Stromal cell of bone marrow (primary cell): ENCODE measurements around the gene NTSR1.

Source experiments
- DNase-seq: peaks from one replicate; pipeline ENCODE4 v3.0.0-alpha.2; 2012; ENCODE audit warnings: low read depth

NTSR1 gene

GRCh38 chr20:62787321-62787720, 78.7 kb downstream of the NTSR1 start:
- no peak for DNase-seq

GRCh38 chr20:62787866-62788265, 79.2 kb downstream of the NTSR1 start:
- no peak for DNase-seq

- DNase-seq = no peak
Measured at GRCh38 chr20:62788607-62789006, 80.0 kb downstream of the NTSR1 start.

- no peak for DNase-seq
Measured at GRCh38 chr20:62790075-62790474, 81.4 kb downstream of the NTSR1 start.

DNA sequence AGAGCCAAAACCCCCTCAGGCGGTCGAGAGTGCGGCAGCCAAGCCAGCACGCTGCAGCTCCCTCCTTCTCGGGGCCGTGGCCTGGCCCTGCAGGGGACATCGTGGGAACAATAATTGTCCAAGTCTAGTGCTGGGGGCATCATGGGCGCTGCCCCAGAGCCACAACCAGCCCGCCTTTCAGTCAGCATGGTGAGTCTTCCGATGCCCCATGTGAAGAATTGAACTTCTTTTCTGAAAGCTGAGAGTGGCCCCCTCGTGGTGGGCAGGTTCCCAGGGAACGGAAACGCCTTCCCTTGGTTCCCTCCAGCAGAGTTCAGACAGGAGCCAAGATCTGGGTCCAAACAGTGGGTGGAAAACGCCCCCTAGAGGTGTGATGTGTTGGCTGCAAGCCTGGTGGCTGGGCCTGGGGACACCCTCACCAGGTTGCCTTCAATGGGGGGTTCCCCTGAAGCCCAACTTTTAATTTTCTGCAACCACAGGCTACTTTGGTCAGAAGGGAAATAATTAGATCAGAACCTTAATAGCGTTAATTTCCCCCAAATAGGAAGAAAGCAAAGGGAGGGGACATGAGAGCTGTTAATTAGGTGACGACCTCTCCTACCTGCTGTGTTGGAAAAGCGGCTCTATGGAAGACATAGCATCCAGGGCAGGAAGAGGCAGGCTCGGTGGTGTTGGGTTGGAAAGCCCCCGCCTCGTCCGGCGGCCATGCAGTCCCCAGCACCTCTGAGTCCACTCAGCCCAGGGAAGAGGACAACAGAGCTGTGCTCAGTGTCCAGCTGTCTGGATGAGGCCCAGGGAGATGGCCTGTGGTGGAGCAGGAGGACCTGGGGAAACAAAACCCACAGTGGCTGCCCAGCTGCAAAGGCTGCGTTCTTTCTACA, 82.9 kb downstream of the NTSR1 start:
- DNase-seq = peak; percentile 74

- DNase-seq = no peak
Measured at GRCh38 chr20:62792182-62792939, 83.7 kb downstream of the NTSR1 start.

DNA sequence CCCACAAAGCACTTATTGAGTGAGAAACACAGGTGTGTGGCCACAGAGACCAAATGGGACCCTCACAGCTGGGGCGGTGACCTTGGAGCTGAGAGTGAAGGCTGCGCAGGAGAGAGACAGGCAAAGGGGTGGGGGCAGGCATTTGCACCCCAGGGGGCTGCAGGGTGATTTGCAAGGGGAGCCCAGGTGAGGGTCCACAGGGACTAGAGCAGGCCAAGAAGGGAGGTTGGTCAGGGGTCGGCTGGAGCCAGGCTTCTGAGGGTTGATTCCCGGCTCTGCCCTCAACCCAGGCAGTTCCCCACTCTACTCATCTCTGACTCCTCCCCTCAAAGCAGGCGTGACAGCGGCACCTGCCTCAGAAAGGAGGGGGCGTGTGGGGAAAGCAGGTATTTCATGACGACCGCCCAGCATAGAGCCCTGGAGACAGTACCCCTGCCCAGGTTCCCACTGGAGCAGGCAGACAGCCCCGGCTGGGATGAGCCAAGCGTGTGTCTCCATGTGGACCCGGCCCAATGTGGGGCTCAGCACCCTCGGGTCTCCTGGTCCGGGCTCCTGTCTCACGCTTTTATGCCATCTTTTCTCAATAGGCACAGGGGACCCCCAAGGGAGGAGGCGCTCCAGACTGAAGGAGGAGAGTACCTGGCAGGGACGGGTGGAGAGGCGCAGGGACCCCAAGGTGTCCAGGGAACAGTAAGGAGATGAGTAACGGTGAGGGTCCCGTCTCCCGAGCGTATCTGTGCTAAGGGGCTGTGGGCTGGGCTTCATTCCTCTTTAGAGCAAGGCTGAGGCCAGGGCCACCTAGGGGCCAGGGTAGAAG, 84.5 kb downstream of the NTSR1 start:
- no peak for DNase-seq

- DNase-seq = no peak
Measured at GRCh38 chr20:62793757-62794006, 85.0 kb downstream of the NTSR1 start.

DNA sequence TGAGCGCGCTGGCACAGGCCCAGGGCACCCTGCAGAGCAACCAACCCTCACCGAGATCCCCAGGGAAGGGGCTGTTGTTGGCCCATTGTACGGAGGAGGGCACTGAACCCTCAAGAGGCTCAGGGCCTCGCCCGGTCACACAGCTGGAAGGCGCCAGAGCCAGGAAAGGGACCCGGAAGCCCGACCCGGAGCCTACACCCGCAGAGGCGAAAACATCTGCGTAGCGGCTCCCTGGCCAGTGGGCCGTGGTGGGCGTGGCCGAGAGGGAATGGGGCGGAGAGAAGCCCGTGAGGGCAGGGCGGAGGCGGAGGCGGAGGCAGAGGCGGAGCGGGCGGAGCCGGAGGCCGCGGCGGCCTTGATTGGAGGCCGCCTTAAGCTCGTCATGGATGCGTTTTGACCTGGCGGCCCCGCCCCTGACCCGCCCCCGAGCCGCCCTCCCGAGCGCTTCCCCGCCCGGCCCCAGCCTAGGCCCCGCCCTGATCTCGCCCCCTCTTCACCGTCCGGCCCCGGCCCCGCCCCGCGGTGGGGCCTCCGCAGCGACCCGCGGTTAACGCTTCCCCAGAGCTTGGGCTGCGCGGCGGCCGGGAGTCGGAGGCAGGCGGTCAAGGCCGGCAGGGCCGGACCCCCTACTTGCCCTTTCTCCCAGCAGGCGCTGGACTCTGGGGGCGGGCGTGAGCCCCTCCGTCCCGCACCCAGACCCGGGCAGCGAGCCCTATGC, 85.5 kb downstream of the NTSR1 start:
- DNase-seq = peak; percentile 90

GRCh38 chr20:62795023-62795761, 86.6 kb downstream of the NTSR1 start:
- no peak for DNase-seq

GRCh38 chr20:62796699-62797491, 88.3 kb downstream of the NTSR1 start:
- DNase-seq = no peak

GRCh38 chr20:62797671-62798532, 89.3 kb downstream of the NTSR1 start:
- no peak for DNase-seq

DNA sequence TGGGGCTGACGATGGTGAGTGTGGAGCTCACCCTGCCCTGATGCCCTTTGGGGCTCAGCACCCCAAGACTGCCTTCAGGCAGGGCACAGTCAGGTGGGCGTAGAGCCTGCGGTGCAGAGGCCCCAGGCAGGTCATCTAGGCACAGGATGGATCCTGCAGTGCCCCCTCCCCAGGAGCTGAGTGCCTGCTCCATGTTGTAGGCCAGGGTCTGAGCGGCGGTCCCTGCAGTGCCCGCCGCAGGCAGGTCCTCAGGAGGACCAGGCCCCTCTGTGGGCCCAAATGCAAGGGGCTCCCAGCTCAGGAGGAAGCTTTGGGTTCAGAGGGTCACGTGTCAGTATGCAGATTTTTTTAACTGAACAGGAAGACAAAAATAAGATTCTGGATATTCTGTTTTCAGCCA, 90.4 kb downstream of the NTSR1 start:
- DNase-seq = no peak

GRCh38 chr20:62799459-62799858, 90.8 kb downstream of the NTSR1 start:
- DNase-seq = no peak

- DNase-seq = no peak
Measured at GRCh38 chr20:62799873-62800272, 91.2 kb downstream of the NTSR1 start.

DNA sequence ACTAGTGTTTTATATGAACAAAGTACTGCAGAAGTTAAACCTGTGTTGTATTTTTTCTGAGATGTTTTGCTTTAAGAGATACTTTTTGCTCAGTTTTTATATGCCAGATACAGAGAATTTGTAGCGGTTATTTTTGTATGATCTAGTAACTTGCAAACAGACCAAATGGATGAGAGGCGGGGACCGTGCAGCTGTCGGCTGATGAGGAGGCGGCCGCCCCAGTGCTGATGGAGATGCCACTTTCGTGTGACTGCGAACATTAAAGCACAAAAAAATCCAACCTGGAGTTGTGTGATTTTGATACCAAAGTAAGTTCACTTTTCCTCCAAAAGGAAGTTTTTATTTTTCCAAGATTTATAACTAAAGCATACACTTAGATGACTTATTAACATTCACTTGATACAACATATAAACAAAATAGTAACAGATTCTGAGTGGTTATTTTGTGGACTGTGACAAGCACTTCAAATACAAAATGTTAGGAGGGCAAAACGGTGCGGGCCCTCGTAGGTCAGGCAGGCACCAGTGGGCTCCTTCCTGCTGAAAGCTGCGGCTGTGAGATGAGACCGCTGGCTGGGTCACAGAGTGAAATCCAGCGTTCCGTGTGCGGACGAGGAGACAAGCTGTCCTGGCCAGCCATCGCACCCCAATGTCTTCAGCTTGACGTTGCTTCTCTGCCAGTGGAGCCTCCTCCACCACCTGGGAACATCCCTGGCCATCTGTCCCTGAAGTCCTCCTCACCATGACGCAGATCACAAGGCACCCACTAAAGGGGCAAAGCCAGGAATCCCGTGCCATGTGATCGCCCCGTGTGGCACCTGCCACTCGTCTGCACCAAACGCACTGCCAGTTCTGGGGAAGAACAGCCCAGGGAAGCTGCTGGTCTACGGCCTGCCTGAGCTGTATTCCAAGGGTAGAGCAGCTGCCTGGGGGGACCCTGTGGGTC, 92.0 kb downstream of the NTSR1 start:
- no peak for DNase-seq

DNA sequence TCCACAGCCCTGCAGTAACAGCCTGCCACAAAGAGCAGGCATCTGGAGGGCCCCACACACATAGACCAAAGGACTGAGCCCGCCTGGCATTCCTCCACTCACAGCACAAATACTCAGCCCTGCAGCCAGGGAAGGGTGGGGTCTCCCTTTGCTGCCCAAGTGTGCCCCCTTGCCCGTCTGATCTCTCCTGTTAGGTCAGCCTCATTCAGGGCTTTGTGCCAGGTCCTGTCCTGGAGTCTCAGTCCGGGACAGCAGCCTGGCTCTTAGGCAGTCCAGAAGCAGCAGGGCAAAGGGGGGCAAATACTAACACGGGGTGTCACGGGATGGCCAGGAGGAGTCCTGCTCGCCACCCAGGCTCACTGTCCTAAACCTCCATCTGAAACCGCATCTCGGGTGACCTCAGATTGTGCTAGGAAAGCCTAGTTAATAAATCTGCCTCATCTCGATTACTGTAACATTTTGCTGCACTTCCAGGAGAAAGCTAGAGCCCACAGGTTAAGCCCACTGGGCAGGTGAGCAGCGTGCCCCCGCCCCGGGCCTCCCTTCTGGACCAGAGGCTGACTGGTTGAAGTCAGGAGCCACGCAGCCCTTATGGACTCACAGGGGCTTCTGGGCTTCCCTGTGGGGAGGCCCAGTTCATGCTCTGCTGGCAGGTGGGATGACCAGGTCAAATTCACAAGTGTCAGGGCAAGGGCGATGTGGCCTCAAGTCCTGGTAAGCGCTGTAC, 92.8 kb downstream of the NTSR1 start:
- no peak for DNase-seq
